Measurements from ENCODE around the gene CFAP47.

- TF ChIP-seq CTCF (IDR thresholded peaks at IDR 0.05) (no peak), POLR2A (IDR thresholded peaks at IDR 0.05) (no peak), POLR2AphosphoS5 (IDR thresholded peaks at IDR 0.05) (no peak)
Measured at GRCh38 chrX:36336751-36337150, 417.2 kb downstream of the CFAP47 start.

All from breast epithelium (tissue), 3 donors.